ENCODE results near the gene NSMCE1.
"Not testable (repeated sequence)": the region's sequence is repeated elsewhere in the genome, so short reads cannot be mapped to it uniquely, and the experiment has no call there.

NSMCE1 gene

GRCh38 chr16:27214084-27214961 is 54.2 kb downstream of the NSMCE1 start:
- TF ChIP-seq, protein P1, sequence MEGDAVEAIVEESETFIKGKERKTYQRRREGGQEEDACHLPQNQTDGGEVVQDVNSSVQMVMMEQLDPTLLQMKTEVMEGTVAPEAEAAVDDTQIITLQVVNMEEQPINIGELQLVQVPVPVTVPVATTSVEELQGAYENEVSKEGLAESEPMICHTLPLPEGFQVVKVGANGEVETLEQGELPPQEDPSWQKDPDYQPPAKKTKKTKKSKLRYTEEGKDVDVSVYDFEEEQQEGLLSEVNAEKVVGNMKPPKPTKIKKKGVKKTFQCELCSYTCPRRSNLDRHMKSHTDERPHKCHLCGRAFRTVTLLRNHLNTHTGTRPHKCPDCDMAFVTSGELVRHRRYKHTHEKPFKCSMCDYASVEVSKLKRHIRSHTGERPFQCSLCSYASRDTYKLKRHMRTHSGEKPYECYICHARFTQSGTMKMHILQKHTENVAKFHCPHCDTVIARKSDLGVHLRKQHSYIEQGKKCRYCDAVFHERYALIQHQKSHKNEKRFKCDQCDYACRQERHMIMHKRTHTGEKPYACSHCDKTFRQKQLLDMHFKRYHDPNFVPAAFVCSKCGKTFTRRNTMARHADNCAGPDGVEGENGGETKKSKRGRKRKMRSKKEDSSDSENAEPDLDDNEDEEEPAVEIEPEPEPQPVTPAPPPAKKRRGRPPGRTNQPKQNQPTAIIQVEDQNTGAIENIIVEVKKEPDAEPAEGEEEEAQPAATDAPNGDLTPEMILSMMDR (IDR thresholded peaks at IDR 0.05) = no peak
- no peak overlapping the region for H3K4me3 ChIP-seq
- H3K27ac ChIP-seq = no peak overlapping the region
- no peak for DNase-seq (ENCODE audit: low spot score)

- TF ChIP-seq, protein P1 (IDR thresholded peaks at IDR 0.05) = no peak
- no peak overlapping the region for H3K4me3 ChIP-seq
- no peak overlapping the region for H3K27ac ChIP-seq
- no peak for DNase-seq (ENCODE audit: low spot score)
Observed at GRCh38 chr16:27211026-27211425, 57.5 kb downstream of the NSMCE1 start.

DNA sequence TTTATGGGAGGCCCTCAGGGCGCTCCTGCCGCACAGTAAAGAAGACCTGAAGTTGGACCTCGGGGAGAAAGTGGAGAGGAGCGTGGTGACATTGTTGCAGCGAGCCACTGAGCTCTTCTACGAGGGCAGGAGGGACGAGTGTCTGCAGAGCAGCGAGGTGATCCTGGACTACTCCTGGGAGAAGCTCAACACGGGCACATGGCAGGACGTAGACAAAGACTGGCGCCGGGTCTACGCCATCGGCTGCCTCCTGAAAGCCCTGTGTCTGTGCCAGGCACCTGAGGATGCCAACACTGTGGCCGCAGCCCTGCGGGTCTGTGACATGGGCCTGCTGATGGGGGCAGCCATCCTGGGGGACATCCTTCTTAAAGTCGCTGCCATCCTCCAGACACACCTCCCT is 58.4 kb downstream of the NSMCE1 start:
- TF ChIP-seq, protein P1 (IDR thresholded peaks at IDR 0.05) = no peak
- no peak overlapping the region for H3K4me3 ChIP-seq
- no peak overlapping the region for H3K27ac ChIP-seq
- DNase-seq (ENCODE audit: low spot score) = no peak

GRCh38 chr16:27209591-27209990 is 59.0 kb downstream of the NSMCE1 start:
- H3K27ac ChIP-seq = no peak overlapping the region
- H3K4me3 ChIP-seq = no peak overlapping the region
- TF ChIP-seq, protein P1 (IDR thresholded peaks at IDR 0.05) = no peak
- no peak for DNase-seq (ENCODE audit: low spot score)

DNA sequence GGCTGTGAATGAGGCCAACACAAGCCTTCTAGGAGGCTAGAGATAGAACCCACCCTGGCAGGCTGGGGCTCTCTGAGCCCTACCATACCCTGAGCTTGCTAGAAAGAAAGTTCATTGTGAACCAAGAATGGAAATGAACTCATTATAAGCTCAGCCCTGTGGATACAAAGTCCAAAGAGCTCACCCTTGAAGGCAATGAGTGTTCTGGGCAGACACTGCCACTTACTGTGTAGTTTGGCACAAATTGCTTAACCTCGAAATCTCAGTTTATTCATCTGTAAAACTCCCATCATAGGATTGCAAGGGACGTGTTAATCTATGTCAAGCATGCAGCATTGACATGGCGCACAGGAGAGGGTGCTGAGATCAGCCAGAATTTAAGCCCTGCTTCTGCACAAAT is 59.8 kb downstream of the NSMCE1 start:
- H3K27ac ChIP-seq = no peak overlapping the region
- no peak overlapping the region for H3K4me3 ChIP-seq
- TF ChIP-seq, protein P1 (IDR thresholded peaks at IDR 0.05) = no peak
- no peak for DNase-seq (ENCODE audit: low spot score)

- TF ChIP-seq, protein P1 (IDR thresholded peaks at IDR 0.05) = no peak
- Histone ChIP-seq H3K4me3 (no peak overlapping the region), H3K27ac (no peak overlapping the region)
- DNase-seq (ENCODE audit: low spot score) = no peak
Observed at GRCh38 chr16:27208081-27208680, 60.4 kb downstream of the NSMCE1 start.

GRCh38 chr16:27207121-27207520 is 61.5 kb downstream of the NSMCE1 start:
- H3K27ac ChIP-seq; DNase-seq (ENCODE audit: low spot score); H3K4me3 ChIP-seq: not testable (repeated sequence)

Measured in coronary artery (tissue), 2 donors.